Endothelial cell of umbilical vein (primary cell): Measurements from ENCODE around the gene DMXL1. TPM values are rescaled to one million over a fixed set of nuclear protein-coding genes. Genes with fewer than 3 reads are reported as not detected.

Experiments used
- BruUV-seq: library from RNA; stranded (reverse); fragments of 400-500 nt; replicated peaks from 2 replicates; lab custom pipeline; 2021; lab: Mats Ljungman, UMichigan
- CTCF ChIA-PET: fragments of 300-600, 350-600 bp; sonication (Branson Sonifier 250); formaldehyde crosslinking; loops from one replicate; lab custom pipeline; 2021; ENCODE audit warnings: antibody characterized with exemption, inconsistent platforms; lab: Charles Lee
- POLR2A ChIA-PET: fragments of 300-600, 350-600 bp; sonication (Branson Sonifier 250); formaldehyde crosslinking; loops from one replicate; lab custom pipeline; 2021; ENCODE audit warnings: antibody characterized with exemption, inconsistent platforms; lab: Charles Lee
- DNase-seq: peaks from one replicate; pipeline ENCODE4 v3.0.0-alpha.2; 2011; ENCODE audit warnings: low read depth, low spot score
- FAIRE-seq: peaks from 2 replicates; lab custom pipeline; 2011; peaks lifted over from hg19 to GRCh38; lab: Jason Lieb, UNC
- H2AFZ ChIP-seq: 2 replicates; pipeline ENCODE4 v1.6.0; 2012; ENCODE audit warnings: low read depth, low read length, control low read depth, inconsistent platforms
- H3K27ac ChIP-seq: 2 replicates; pipeline ENCODE4 v1.5.1; 2011; ENCODE audit warnings: low read depth, mild to moderate bottlenecking, control low read depth, low read length, moderate library complexity; ENCODE audit not compliant: insufficient read depth
- H3K27me3 ChIP-seq, 2 experiments: 2 replicates each; pipeline versions ENCODE4 v1.6.0 to v1.6.1; 2011; ENCODE audit warnings: low read length in 2 of 2, mixed read lengths in 1 of 2; ENCODE audit not compliant: control insufficient read depth in 2 of 2, insufficient read depth in 2 of 2
- H3K36me3 ChIP-seq, 2 experiments: 2 replicates in 1 of 2; 3 replicates in 1 of 2; pipeline ENCODE4 v1.5.1; 2011; ENCODE audit warnings: low read length in 2 of 2, mild to moderate bottlenecking in 1 of 2, moderate library complexity in 1 of 2; ENCODE audit not compliant: control insufficient read depth in 2 of 2, insufficient read depth in 2 of 2; ENCODE audit errors: extremely low read depth in 1 of 2
- H3K4me1 ChIP-seq: 3 replicates; pipeline ENCODE4 v1.5.1; 2011; ENCODE audit warnings: mild to moderate bottlenecking, low read length; ENCODE audit not compliant: control insufficient read depth, insufficient read depth; ENCODE audit errors: extremely low read depth
- H3K4me2 ChIP-seq: 2 replicates; pipeline ENCODE4 v1.6.1; 2011; ENCODE audit warnings: low read length, control low read depth, mixed read lengths; ENCODE audit not compliant: insufficient read depth
- H3K4me3 ChIP-seq, 3 experiments: fragments of 200-600 bp in 1 of 3; sonication (generic), shearing (Covaris generic) in 1 of 3; replicated peaks in 1 of 3; 2 replicates each; pipeline ENCODE4 v1.5.1; 2011 to 2016; ENCODE audit warnings: control low read depth in 3 of 3, low read length in 3 of 3, mild to moderate bottlenecking in 2 of 3, inconsistent platforms in 1 of 3, low read depth in 1 of 3, moderate library complexity in 1 of 3; ENCODE audit not compliant: insufficient read depth in 1 of 3
- H3K79me2 ChIP-seq: 2 replicates; pipeline ENCODE4 v1.6.0; 2012; ENCODE audit warnings: low read length, inconsistent platforms; ENCODE audit not compliant: control insufficient read depth, insufficient read depth
- H3K9ac ChIP-seq: replicated peaks from 2 replicates; pipeline ENCODE3; 2011; ENCODE audit warnings: low read length, control low read depth; ENCODE audit not compliant: insufficient read depth; ENCODE audit errors: extremely low read depth
- H3K9me1 ChIP-seq: replicated peaks from 3 replicates; pipeline ENCODE4 v1.6.0; 2011; ENCODE audit warnings: mild to moderate bottlenecking, low read length; ENCODE audit not compliant: control insufficient read depth, insufficient read depth; ENCODE audit errors: extremely low read depth
- H3K9me3 ChIP-seq: replicated peaks from 2 replicates; pipeline ENCODE4 v1.5.1; 2012; ENCODE audit warnings: low read length, inconsistent platforms; ENCODE audit not compliant: control insufficient read depth, insufficient read depth
- H4K20me1 ChIP-seq: replicated peaks from 2 replicates; pipeline ENCODE3; 2011; ENCODE audit warnings: mild to moderate bottlenecking, low read length; ENCODE audit not compliant: control insufficient read depth, insufficient read depth; ENCODE audit errors: extremely low read depth
- CTCF ChIP-seq, 2 donors: IDR thresholded peaks; 1 replicate in 1 of 2; 2 replicates in 1 of 2; pipeline ENCODE4 v1.5.1; 2011; ENCODE audit warnings: low read length in 2 of 2, mild to moderate bottlenecking in 2 of 2, moderate library complexity in 2 of 2, control low read depth in 1 of 2, inconsistent platforms in 1 of 2, low read depth in 1 of 2; ENCODE audit not compliant: insufficient read depth in 1 of 2; ENCODE audit errors: extremely low read depth in 1 of 2
- EZH2 ChIP-seq: IDR thresholded peaks from 2 replicates; pipeline ENCODE4 v1.6.1; 2012; ENCODE audit warnings: borderline replicate concordance, low read depth, mild to moderate bottlenecking, moderate library complexity, low read length, inconsistent platforms; ENCODE audit not compliant: severe bottlenecking
- FOS ChIP-seq: IDR thresholded peaks from 2 replicates; pipeline ENCODE4 v1.6.1; 2011; ENCODE audit warnings: mild to moderate bottlenecking, low read length, moderate library complexity, borderline replicate concordance; ENCODE audit not compliant: insufficient read depth
- GATA2 ChIP-seq: IDR thresholded peaks from 2 replicates; pipeline ENCODE4 v1.7.0; 2011; ENCODE audit warnings: low read depth, mild to moderate bottlenecking, moderate library complexity, mixed read lengths, low read length; ENCODE audit not compliant: insufficient read length, insufficient read depth
- JUN ChIP-seq: IDR thresholded peaks from 2 replicates; pipeline ENCODE4 v1.6.1; 2011; ENCODE audit warnings: borderline replicate concordance, low read depth; ENCODE audit not compliant: insufficient read length, insufficient read depth
- MAX ChIP-seq: IDR thresholded peaks from 2 replicates; pipeline ENCODE4 v1.6.1; 2011; ENCODE audit not compliant: insufficient read depth, insufficient read length
- MYC ChIP-seq: IDR thresholded peaks from one replicate; pipeline ENCODE4 v1.6.1; 2011; ENCODE audit warnings: mild to moderate bottlenecking, low read depth, low read length
- POLR2A ChIP-seq: IDR thresholded peaks from 2 replicates; pipeline ENCODE4 v1.6.1; 2012; ENCODE audit warnings: low read depth, mild to moderate bottlenecking, control low read depth, low read length
- POLR2AphosphoS5 ChIP-seq: IDR thresholded peaks from 2 replicates; pipeline ENCODE4 v1.6.1; 2012; ENCODE audit warnings: low read depth, mild to moderate bottlenecking, control low read depth, low read length, moderate library complexity; ENCODE audit not compliant: insufficient read depth
- dilution Hi-C: fragments of 300-500 bp; cut with MboI; formaldehyde crosslinking; loops from one replicate; pipeline ENCODE4 v1.15.0; 2019; ENCODE audit warnings: low sequenced_read_pairs; ENCODE audit not compliant: extremely low pct_ligation_motif_present
- intact Hi-C: fragments of 100-400 bp; cut with micrococcal nuclease; formaldehyde crosslinking; loops from one replicate; pipeline ENCODE4 v1.10.0; 2022
- polyA plus RNA-seq, 4 experiments: library from polyadenylated mRNA; depleted of rRNA in 3 of 4; stranded (reverse) in 3 of 4; unstranded in 1 of 4; fragments of >200 nt; gene quantifications; 2 replicates each; pipeline versions ENCODE4 v1.2.1 to v1.2.3, GENCODE V29; 2011 to 2012; ENCODE audit warnings: missing spikeins in 1 of 4
- total RNA-seq: library from RNA; stranded (reverse); gene quantifications from 2 replicates; pipeline ENCODE4 v1.2.3, GENCODE V29; 2021

The DMXL1 gene
- total and polyA plus RNA-seq, 2 donors (not counting 3 experiments of a cell fraction or from before 2014, with no cell fraction given) = 5.4 to 24.7 TPM

GRCh38 chr5:119031011-119031886, 39.6 kb upstream of the DMXL1 start:
- no peaks in the 10 kb centered on the region for H3K4me1 ChIP-seq
- no peak overlapping the region for H3K4me3 ChIP-seq
- no peak overlapping the region for H2AFZ ChIP-seq
- no peak for DNase-seq
- no peaks in the 10 kb centered on the region for H3K9me3 ChIP-seq
- no peaks in the 10 kb centered on the region for H3K9me1 ChIP-seq
- no peaks in the 10 kb centered on the region for H3K79me2 ChIP-seq
- no peaks in the 10 kb centered on the region for H4K20me1 ChIP-seq
- H3K9ac ChIP-seq = no peak overlapping the region
- no peak for TF ChIP-seq POLR2A
- no peak for TF ChIP-seq GATA2
- no peak for TF ChIP-seq POLR2AphosphoS5
- no peak for TF ChIP-seq FOS
- TF ChIP-seq MYC = no peak
- no peak for TF ChIP-seq EZH2
- TF ChIP-seq JUN = no peak
- TF ChIP-seq MAX = no peak
- TF ChIP-seq CTCF (IDR thresholded peaks at IDR 0.05; ENCODE audit: extremely low read depth in 1 of 2, insufficient read depth in 1 of 2, low read depth in 1 of 2, low read length in 2 of 2) = no peak
- H3K27ac ChIP-seq = no peak overlapping the region
- H3K36me3 ChIP-seq = no peaks in the 10 kb centered on the region
- dilution Hi-C loops = no loop called here
- H3K27me3 ChIP-seq = no peaks in the 10 kb centered on the region
- no peak for FAIRE-seq
- BruUV-seq = no TSS peak
- ChIA-PET POLR2A (no interaction called here), CTCF (interaction anchor here (1.5 kb wide), 1 partner anchor 380 kb away, joined by 3 read pairs; no protein-coding TSS in a partner anchor)
- no peak overlapping the region for H3K4me2 ChIP-seq
- intact Hi-C loops = no loop called here
